ENCODE measurements around the gene LHFPL2.
A peak's percentile ranks its signal among the peaks of the same experiment; 100 is the strongest.

The LHFPL2 gene

DNA sequence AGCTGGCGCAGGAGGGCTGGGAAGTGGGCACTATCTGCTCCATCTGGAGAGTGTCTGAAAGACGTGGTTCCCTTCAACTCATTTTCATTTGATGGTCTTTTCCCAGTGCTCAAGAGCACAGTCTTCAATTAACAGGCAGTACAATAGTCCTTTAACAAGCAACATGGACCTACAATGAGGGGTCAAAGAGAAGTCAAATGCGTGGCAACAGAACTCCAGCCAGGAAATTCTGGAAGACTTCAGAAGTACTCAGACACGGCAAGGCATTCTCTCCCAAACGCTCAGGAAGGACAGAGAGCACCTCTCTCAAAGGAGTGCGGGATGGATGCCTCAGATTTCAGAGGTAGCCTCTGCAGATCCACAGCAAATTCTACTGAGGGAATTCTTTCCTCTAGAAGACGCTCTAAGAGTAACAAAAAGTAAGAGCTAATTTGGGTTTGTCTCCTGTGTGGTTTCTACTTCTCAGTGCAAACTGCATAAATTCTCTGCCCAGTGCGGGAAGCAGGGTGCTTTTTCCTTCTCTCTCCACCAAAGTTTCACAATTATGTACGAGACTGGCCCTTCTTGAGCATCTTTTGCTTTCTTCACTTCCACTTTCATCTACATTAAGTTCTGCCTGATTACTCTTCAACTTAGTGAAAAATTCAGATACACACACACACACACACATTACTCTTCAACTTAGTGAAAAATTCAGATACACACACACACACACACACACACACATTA lies 56.4 kb downstream of the LHFPL2 start:
- no peak overlapping the region for H3K4me3 ChIP-seq (ENCODE audit: low read depth in 1 of 2, low read length in 2 of 2)
- H3K4me1 ChIP-seq (ENCODE audit: control insufficient read depth in 1 of 2, insufficient read depth in 2 of 2, low read length in 2 of 2), result peaks cover 8 to 28% of the 10 kb centered on the region in 2 donors
- H3K27me3 ChIP-seq (ENCODE audit: control insufficient read depth in 1 of 2, insufficient read depth in 2 of 2, low read length in 2 of 2), result no peaks in the 10 kb centered on the region
- H3K36me3 ChIP-seq (ENCODE audit: control insufficient read depth in 1 of 2, insufficient read depth in 2 of 2, low read length in 2 of 2), result peaks cover 0 to 6% of the 10 kb centered on the region in 2 donors
- no peak overlapping the region for H3K27ac ChIP-seq (ENCODE audit: low read depth, low read length)
- H3K9ac ChIP-seq (ENCODE audit: low read depth in 1 of 2, low read length in 2 of 2), result no peak overlapping the region
- no peaks in the 10 kb centered on the region for H3K9me3 ChIP-seq (ENCODE audit: control insufficient read depth in 1 of 2, low read length in 2 of 2)

DNA sequence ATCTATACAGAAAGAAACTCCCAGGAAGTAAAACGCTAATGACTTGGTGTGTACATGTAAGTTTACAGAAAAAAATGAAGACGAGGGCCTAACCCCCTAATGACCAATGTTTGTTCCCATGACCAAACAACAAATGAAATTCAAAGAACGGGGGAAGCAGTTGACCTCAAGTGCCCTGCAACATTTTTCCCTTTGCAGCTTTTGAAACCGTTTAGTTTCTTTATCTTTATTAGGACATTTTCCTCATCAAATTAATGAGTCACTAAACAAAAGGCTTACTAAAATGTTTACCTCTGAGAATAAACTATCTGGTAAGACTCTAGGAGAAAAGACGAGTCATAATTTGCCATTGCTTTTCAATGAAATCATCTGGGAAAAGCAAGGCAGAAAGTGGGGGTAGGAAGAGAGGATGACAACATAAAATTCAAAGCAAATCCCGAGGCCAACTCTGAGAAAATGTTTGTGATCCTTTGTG lies 57.4 kb downstream of the LHFPL2 start:
- peaks cover 0 to 8% of the 10 kb centered on the region in 2 donors for H3K36me3 ChIP-seq (ENCODE audit: control insufficient read depth in 1 of 2, insufficient read depth in 2 of 2, low read length in 2 of 2)
- no peak overlapping the region for H3K4me3 ChIP-seq (ENCODE audit: low read depth in 1 of 2, low read length in 2 of 2)
- no peak overlapping the region for H3K9ac ChIP-seq (ENCODE audit: low read depth in 1 of 2, low read length in 2 of 2)
- H3K27me3 ChIP-seq (ENCODE audit: control insufficient read depth in 1 of 2, insufficient read depth in 2 of 2, low read length in 2 of 2), result no peaks in the 10 kb centered on the region
- H3K9me3 ChIP-seq (ENCODE audit: control insufficient read depth in 1 of 2, low read length in 2 of 2), result peaks cover 0 to under 1% of the 10 kb centered on the region in 2 donors
- H3K27ac ChIP-seq (ENCODE audit: low read depth, low read length), result peak overlapping the region; percentile 11
- peaks cover 8 to 28% of the 10 kb centered on the region in 2 donors for H3K4me1 ChIP-seq (ENCODE audit: control insufficient read depth in 1 of 2, insufficient read depth in 2 of 2, low read length in 2 of 2)

DNA sequence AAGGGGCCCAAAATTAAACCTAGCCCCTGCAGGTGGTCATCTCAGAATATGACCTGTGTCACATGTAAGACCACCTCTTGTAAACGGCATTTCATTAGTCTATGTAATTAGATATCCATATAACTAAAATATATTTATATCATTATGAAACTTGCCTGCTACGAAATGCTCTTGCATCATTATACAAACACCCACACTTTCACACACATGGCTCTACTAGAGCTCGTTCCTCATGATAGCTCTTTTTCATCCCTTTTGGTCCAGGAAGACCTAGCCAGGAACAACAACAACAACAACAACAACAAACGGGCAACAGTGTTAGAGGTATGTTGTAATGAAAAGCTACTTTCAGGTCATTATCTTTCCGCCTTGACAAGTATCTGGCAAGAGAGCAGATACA lies 58.6 kb downstream of the LHFPL2 start:
- H3K9me3 ChIP-seq (ENCODE audit: control insufficient read depth in 1 of 2, low read length in 2 of 2), result peaks cover 0 to 5% of the 10 kb centered on the region in 2 donors
- H3K4me3 ChIP-seq (ENCODE audit: low read depth in 1 of 2, low read length in 2 of 2), result no peak overlapping the region
- H3K36me3 ChIP-seq (ENCODE audit: control insufficient read depth in 1 of 2, insufficient read depth in 2 of 2, low read length in 2 of 2), result peaks cover 0 to 11% of the 10 kb centered on the region in 2 donors
- H3K27ac ChIP-seq (ENCODE audit: low read depth, low read length), result no peak overlapping the region
- no peak overlapping the region for H3K9ac ChIP-seq (ENCODE audit: low read depth in 1 of 2, low read length in 2 of 2)
- H3K27me3 ChIP-seq (ENCODE audit: control insufficient read depth in 1 of 2, insufficient read depth in 2 of 2, low read length in 2 of 2), result no peaks in the 10 kb centered on the region
- H3K4me1 ChIP-seq (ENCODE audit: control insufficient read depth in 1 of 2, insufficient read depth in 2 of 2, low read length in 2 of 2), result peaks cover 8 to 23% of the 10 kb centered on the region in 2 donors

DNA sequence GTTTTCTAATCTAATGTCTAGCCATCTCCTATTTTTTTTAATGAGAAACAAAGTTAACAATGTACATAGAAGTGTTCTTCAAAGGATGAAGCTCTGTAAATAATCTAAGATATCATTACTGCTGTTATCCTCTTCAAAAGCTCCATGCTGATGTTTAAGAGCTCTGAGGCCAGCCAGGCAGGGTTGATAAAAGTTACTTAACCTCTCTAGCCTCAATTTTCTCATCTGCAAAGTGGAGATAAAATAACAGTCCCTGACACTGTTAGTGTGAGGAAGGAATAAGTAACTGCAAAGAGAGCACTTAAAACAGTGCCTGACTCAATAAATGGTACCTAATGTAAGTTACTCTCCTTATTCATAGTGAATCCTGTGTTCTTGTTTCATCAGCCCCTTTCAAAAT lies 60.1 kb downstream of the LHFPL2 start:
- no peak overlapping the region for H3K27ac ChIP-seq (ENCODE audit: low read depth, low read length)
- peaks cover 0 to 11% of the 10 kb centered on the region in 2 donors for H3K36me3 ChIP-seq (ENCODE audit: control insufficient read depth in 1 of 2, insufficient read depth in 2 of 2, low read length in 2 of 2)
- H3K9me3 ChIP-seq (ENCODE audit: control insufficient read depth in 1 of 2, low read length in 2 of 2), result peaks cover 0 to 5% of the 10 kb centered on the region in 2 donors
- H3K9ac ChIP-seq (ENCODE audit: low read depth in 1 of 2, low read length in 2 of 2), result no peak overlapping the region
- H3K4me3 ChIP-seq (ENCODE audit: low read depth in 1 of 2, low read length in 2 of 2), result no peak overlapping the region
- peaks cover 5 to 12% of the 10 kb centered on the region in 2 donors for H3K4me1 ChIP-seq (ENCODE audit: control insufficient read depth in 1 of 2, insufficient read depth in 2 of 2, low read length in 2 of 2)
- H3K27me3 ChIP-seq (ENCODE audit: control insufficient read depth in 1 of 2, insufficient read depth in 2 of 2, low read length in 2 of 2), result no peaks in the 10 kb centered on the region

DNA sequence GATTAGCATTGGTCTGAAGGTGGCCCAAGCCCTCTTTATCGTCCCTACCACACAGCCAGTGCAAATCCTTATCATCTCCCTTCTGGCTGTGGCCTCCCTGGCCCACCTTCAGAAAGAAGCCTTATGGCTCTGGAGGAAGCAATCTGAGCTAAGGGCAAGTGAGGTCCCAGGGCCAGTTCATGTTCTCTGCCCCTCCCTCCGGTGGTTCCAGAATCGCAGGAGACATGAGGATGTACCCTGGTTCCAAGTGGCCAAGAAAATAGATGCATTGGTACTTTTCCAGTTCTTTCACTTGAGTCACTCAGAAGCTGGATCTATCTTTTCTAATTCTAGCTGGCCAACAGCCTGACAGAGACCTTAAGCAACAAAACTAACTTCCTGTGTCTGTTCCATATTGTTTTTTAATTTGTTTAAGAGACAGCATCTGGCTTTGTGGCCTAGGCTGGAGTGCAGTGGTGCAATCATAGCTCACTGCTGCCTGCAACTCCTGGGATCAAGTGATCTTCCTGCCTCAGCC lies 60.7 kb downstream of the LHFPL2 start:
- H3K36me3 ChIP-seq (ENCODE audit: control insufficient read depth in 1 of 2, insufficient read depth in 2 of 2, low read length in 2 of 2), result peaks cover 0 to 11% of the 10 kb centered on the region in 2 donors
- no peak overlapping the region for H3K27ac ChIP-seq (ENCODE audit: low read depth, low read length)
- peaks cover 0 to 5% of the 10 kb centered on the region in 2 donors for H3K9me3 ChIP-seq (ENCODE audit: control insufficient read depth in 1 of 2, low read length in 2 of 2)
- H3K4me1 ChIP-seq (ENCODE audit: control insufficient read depth in 1 of 2, insufficient read depth in 2 of 2, low read length in 2 of 2), result peaks cover 4 to 10% of the 10 kb centered on the region in 2 donors
- H3K4me3 ChIP-seq (ENCODE audit: low read depth in 1 of 2, low read length in 2 of 2), result no peak overlapping the region
- no peak overlapping the region for H3K9ac ChIP-seq (ENCODE audit: low read depth in 1 of 2, low read length in 2 of 2)
- no peaks in the 10 kb centered on the region for H3K27me3 ChIP-seq (ENCODE audit: control insufficient read depth in 1 of 2, insufficient read depth in 2 of 2, low read length in 2 of 2)

DNA sequence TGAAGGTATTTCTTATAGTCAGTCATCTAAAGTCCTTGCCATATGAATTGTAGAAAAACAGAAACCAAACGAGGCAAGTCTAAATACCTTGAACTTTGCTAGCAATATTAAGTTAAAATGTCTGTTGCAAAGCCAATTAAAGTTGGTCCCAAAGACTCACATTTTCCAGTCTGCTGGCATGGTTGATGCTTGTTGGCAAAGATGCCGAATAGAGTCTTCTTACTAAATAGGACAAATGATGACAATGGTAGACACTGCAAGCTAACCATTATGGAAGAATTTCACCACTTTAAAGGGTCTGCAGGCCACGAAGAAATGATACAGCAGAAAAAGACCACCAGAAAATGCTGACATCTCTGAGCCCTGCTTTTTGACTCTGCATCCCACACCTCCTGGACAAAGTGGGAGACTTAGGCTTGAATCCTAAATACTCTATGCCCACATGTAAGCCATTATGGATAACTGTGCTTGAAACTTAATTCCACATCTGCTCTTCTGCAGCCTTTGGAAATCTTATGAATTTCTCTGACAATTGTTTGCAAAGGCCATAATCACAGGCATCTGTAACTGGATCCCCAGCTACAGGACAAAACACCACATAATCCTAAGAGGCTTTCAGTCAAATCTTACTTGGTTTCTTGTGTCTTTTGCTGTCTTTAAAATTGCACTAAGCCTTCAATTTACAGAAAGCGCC lies 61.3 kb downstream of the LHFPL2 start:
- no peak overlapping the region for H3K9ac ChIP-seq (ENCODE audit: low read depth in 1 of 2, low read length in 2 of 2)
- peaks cover 0 to 11% of the 10 kb centered on the region in 2 donors for H3K36me3 ChIP-seq (ENCODE audit: control insufficient read depth in 1 of 2, insufficient read depth in 2 of 2, low read length in 2 of 2)
- no peak overlapping the region for H3K27ac ChIP-seq (ENCODE audit: low read depth, low read length)
- peaks cover 0 to 5% of the 10 kb centered on the region in 2 donors for H3K9me3 ChIP-seq (ENCODE audit: control insufficient read depth in 1 of 2, low read length in 2 of 2)
- no peak overlapping the region for H3K4me3 ChIP-seq (ENCODE audit: low read depth in 1 of 2, low read length in 2 of 2)
- H3K27me3 ChIP-seq (ENCODE audit: control insufficient read depth in 1 of 2, insufficient read depth in 2 of 2, low read length in 2 of 2), result no peaks in the 10 kb centered on the region
- H3K4me1 ChIP-seq (ENCODE audit: control insufficient read depth in 1 of 2, insufficient read depth in 2 of 2, low read length in 2 of 2), result peaks cover 4 to 9% of the 10 kb centered on the region in 2 donors

DNA sequence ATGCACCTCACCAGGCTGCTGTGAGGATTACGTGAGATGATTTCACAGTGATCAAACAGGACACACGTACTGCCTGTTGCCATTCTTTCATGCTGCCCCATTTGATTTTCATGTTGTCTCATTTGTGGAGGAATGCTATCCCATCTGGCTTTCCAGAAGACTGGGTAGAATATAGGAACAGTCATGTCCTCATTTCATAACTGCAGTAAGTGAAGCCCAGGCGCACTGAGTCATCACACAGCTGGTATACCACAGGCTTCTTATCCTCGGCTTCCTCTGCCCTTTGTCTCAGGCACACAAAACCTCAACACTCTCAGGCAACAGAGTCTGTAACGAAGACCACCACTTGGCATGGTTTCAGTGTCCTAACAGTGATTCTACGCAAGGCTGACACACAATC lies 62.3 kb downstream of the LHFPL2 start:
- peaks cover 0 to 11% of the 10 kb centered on the region in 2 donors for H3K36me3 ChIP-seq (ENCODE audit: control insufficient read depth in 1 of 2, insufficient read depth in 2 of 2, low read length in 2 of 2)
- no peaks in the 10 kb centered on the region for H3K27me3 ChIP-seq (ENCODE audit: control insufficient read depth in 1 of 2, insufficient read depth in 2 of 2, low read length in 2 of 2)
- H3K4me1 ChIP-seq (ENCODE audit: control insufficient read depth in 1 of 2, insufficient read depth in 2 of 2, low read length in 2 of 2), result no peaks in the 10 kb centered on the region
- no peak overlapping the region for H3K4me3 ChIP-seq (ENCODE audit: low read depth in 1 of 2, low read length in 2 of 2)
- no peak overlapping the region for H3K9ac ChIP-seq (ENCODE audit: low read depth in 1 of 2, low read length in 2 of 2)
- no peak overlapping the region for H3K27ac ChIP-seq (ENCODE audit: low read depth, low read length)
- peaks cover 0 to 5% of the 10 kb centered on the region in 2 donors for H3K9me3 ChIP-seq (ENCODE audit: control insufficient read depth in 1 of 2, low read length in 2 of 2)

DNA sequence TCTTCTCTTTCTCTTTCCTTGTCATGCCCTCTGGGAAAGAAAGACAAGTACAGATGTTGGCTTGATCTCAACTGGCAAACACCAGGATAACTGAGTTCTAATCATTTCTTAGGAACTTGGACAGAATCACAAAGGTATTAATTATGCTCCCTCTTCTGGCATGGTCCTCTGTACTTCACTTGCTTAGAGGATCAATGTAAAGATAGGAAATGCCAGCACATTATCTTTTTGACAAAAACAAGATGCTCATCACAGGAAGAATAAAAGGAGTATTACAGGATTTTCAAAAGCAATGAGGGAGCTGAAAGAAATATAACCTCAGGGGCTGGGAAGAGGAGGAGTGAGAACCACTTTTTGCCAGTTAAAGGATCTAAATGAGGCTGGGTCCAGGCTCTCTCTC lies 70.6 kb downstream of the LHFPL2 start:
- no peak overlapping the region for H3K9ac ChIP-seq (ENCODE audit: low read depth in 1 of 2, low read length in 2 of 2)
- no peak overlapping the region for H3K4me3 ChIP-seq (ENCODE audit: low read depth in 1 of 2, low read length in 2 of 2)
- H3K9me3 ChIP-seq (ENCODE audit: control insufficient read depth in 1 of 2, low read length in 2 of 2), result no peaks in the 10 kb centered on the region
- H3K27me3 ChIP-seq (ENCODE audit: control insufficient read depth in 1 of 2, insufficient read depth in 2 of 2, low read length in 2 of 2), result no peaks in the 10 kb centered on the region
- no peaks in the 10 kb centered on the region for H3K36me3 ChIP-seq (ENCODE audit: control insufficient read depth in 1 of 2, insufficient read depth in 2 of 2, low read length in 2 of 2)
- peaks cover 7 to 9% of the 10 kb centered on the region in 2 donors for H3K4me1 ChIP-seq (ENCODE audit: control insufficient read depth in 1 of 2, insufficient read depth in 2 of 2, low read length in 2 of 2)
- H3K27ac ChIP-seq (ENCODE audit: low read depth, low read length), result no peak overlapping the region

DNA sequence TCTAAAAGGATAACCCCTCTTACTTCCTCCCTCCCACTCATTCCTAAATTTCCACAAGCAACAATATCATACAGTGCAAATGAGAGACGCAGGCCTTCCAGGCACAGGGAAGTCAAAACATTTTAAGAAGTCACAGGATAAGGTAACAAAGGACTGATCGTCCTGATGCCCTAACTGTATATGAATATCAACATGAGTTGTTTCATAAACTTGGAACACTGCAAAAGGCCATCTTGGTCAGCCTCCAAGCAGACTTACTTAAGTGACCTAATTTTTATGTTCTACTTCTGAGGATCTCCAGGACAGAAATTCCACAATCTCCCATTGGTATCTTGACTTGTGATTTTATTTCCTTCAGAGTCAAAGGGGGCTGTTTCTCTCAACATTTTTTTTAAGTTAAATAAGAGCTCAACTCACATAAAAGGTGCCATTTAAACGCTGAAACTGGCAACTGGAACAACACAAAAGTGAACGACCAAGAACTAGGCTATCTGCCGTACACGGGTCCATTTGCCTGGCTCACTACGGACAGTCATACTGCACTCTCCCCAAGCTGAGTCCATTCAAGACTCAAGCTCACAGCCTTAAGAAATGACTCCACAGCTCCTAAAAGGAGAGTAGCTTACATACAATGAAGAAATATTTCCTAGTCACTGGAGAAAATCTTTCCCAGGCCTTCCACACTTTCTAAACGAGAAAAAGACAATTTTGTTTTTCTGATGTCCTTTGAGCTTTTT lies 71.3 kb downstream of the LHFPL2 start:
- Histone ChIP-seq H3K4me1 (ENCODE audit: control insufficient read depth in 1 of 2, insufficient read depth in 2 of 2, low read length in 2 of 2) (peaks cover 7 to 9% of the 10 kb centered on the region in 2 donors), H3K9me3 (ENCODE audit: control insufficient read depth in 1 of 2, low read length in 2 of 2) (no peaks in the 10 kb centered on the region), H3K27ac (ENCODE audit: low read depth, low read length) (no peak overlapping the region), H3K36me3 (ENCODE audit: control insufficient read depth in 1 of 2, insufficient read depth in 2 of 2, low read length in 2 of 2) (no peaks in the 10 kb centered on the region), H3K4me3 (ENCODE audit: low read depth in 1 of 2, low read length in 2 of 2) (no peak overlapping the region), H3K9ac (ENCODE audit: low read depth in 1 of 2, low read length in 2 of 2) (no peak overlapping the region), H3K27me3 (ENCODE audit: control insufficient read depth in 1 of 2, insufficient read depth in 2 of 2, low read length in 2 of 2) (no peaks in the 10 kb centered on the region)
